A673 (cell line): ENCODE results near the gene TSHR. TPM values are rescaled to one million over a fixed set of nuclear protein-coding genes. Genes with fewer than 3 reads are reported as not detected.
"Not testable (repeated sequence)": the region's sequence is repeated elsewhere in the genome, so short reads cannot be mapped to it uniquely, and the experiment has no call there.

Source experiments
- BruUV-seq: library from RNA; stranded (reverse); fragments of 400-500 nt; replicated peaks from 2 replicates; lab custom pipeline; 2021; lab: Mats Ljungman, UMichigan
- CTCF ChIA-PET: fragments of 300-600 bp; sonication (Branson Sonifier 250); formaldehyde crosslinking; loops from one replicate; lab custom pipeline; 2022; ENCODE audit warnings: antibody characterized with exemption; lab: Charles Lee
- POLR2A ChIA-PET: fragments of 300-600 bp; sonication (Branson Sonifier 250); formaldehyde crosslinking; loops from one replicate; lab custom pipeline; 2022; ENCODE audit warnings: antibody characterized with exemption; ENCODE audit not compliant: low non-redundant PET; lab: Charles Lee
- DNase-seq: peaks from one replicate; pipeline ENCODE4 v3.0.0-alpha.2; 2015; ENCODE audit warnings: low spot score
- H3K27ac ChIP-seq: fragments of 200-600 bp; sonication (generic); 2 replicates; pipeline ENCODE4 v1.5.1; 2016; ENCODE audit warnings: mixed run types, low read depth, mild to moderate bottlenecking, mixed read lengths, antibody characterized with exemption, low read length; ENCODE audit not compliant: poor library complexity, severe bottlenecking
- H3K27me3 ChIP-seq: fragments of 200-600 bp; sonication (generic); replicated peaks from 2 replicates; pipeline ENCODE4 v1.6.1; 2017; ENCODE audit warnings: mixed run types, low read depth, mild to moderate bottlenecking, mixed read lengths, antibody characterized with exemption, low read length; ENCODE audit not compliant: insufficient read depth, poor library complexity
- H3K36me3 ChIP-seq: fragments of 200-600 bp; sonication (generic); 2 replicates; pipeline ENCODE4 v1.6.1; 2016; ENCODE audit warnings: mixed run types, mild to moderate bottlenecking, mixed read lengths, antibody characterized with exemption, low read length; ENCODE audit not compliant: insufficient read depth, poor library complexity, severe bottlenecking
- H3K4me1 ChIP-seq: fragments of 200-600 bp; sonication (generic); 2 replicates; pipeline ENCODE4 v1.6.1; 2017; ENCODE audit warnings: mixed run types, mild to moderate bottlenecking, mixed read lengths, antibody characterized with exemption, low read length; ENCODE audit not compliant: insufficient read depth, poor library complexity, severe bottlenecking
- H3K4me3 ChIP-seq: fragments of 200-600 bp; sonication (generic); 2 replicates; pipeline ENCODE4 v1.5.1; 2016; ENCODE audit warnings: low read depth, mixed run types, mild to moderate bottlenecking, mixed read lengths, low read length; ENCODE audit not compliant: poor library complexity, severe bottlenecking
- H3K9me3 ChIP-seq: fragments of 200-600 bp; sonication (generic); 2 replicates; pipeline ENCODE4 v1.6.1; 2016; ENCODE audit warnings: mixed run types, low read depth, mild to moderate bottlenecking, mixed read lengths, antibody characterized with exemption, low read length; ENCODE audit not compliant: poor library complexity, severe bottlenecking
- CTCF ChIP-seq: fragments of 300-800, 200-600 bp; sonication (generic); conservative IDR thresholded peaks from 2 replicates; pipeline ENCODE4 v1.5.1; 2017; ENCODE audit warnings: low read depth, mild to moderate bottlenecking, antibody characterized with exemption, low read length, moderate library complexity, mixed read lengths
- EZH2 ChIP-seq: fragments of 200-600 bp; sonication (generic); IDR thresholded peaks from 2 replicates; pipeline ENCODE4 v1.6.1; 2017; ENCODE audit warnings: borderline replicate concordance, low read depth, mild to moderate bottlenecking, mixed read lengths, antibody characterized with exemption, low read length; ENCODE audit not compliant: poor library complexity, severe bottlenecking
- intact Hi-C: fragments of 100-400 bp; cut with micrococcal nuclease; formaldehyde crosslinking; loops from one replicate; pipeline ENCODE4 v1.10.0; 2022; ENCODE audit not compliant: unreplicated experiment
- total RNA-seq: library from RNA; stranded (reverse); gene quantifications from 2 replicates; pipeline ENCODE4 v1.2.3, GENCODE V29; 2021

Gene TSHR
- total RNA-seq, 1 experiment from 2014 or later = not detected

- intact Hi-C loops = no loop called here
- no TSS peak for BruUV-seq
- POLR2A ChIA-PET = no interaction called here
Measured at GRCh38 chr14:81105961-81106360, 150.5 kb downstream of the TSHR start.

GRCh38 chr14:81110186-81110585 lies 154.8 kb downstream of the TSHR start:
- Histone ChIP-seq H3K4me1 (no peaks in the 10 kb centered on the region), H3K4me3 (no peak overlapping the region), H3K36me3 (no peaks in the 10 kb centered on the region), H3K27me3 (no peaks in the 10 kb centered on the region), H3K27ac (no peak overlapping the region), H3K9me3 (no peaks in the 10 kb centered on the region)
- TF ChIP-seq EZH2 = no peak
- TF ChIP-seq CTCF = no peak
- no TSS peak for BruUV-seq
- CTCF ChIA-PET = no interaction called here
- intact Hi-C loops = no loop called here
- POLR2A ChIA-PET = no interaction called here
- DNase-seq = no peak

More at GRCh38 chr14:81105961-81106360, 150.5 kb downstream of the TSHR start:
- Histone ChIP-seq H3K4me1 (no peaks in the 10 kb centered on the region), H3K36me3 (no peaks in the 10 kb centered on the region), H3K27ac (no peak overlapping the region), H3K4me3 (no peak overlapping the region), H3K9me3 (no peaks in the 10 kb centered on the region), H3K27me3 (no peaks in the 10 kb centered on the region)
- no peak for TF ChIP-seq EZH2
- no peak for TF ChIP-seq CTCF
- CTCF ChIA-PET = no interaction called here
- no peak for DNase-seq

DNA sequence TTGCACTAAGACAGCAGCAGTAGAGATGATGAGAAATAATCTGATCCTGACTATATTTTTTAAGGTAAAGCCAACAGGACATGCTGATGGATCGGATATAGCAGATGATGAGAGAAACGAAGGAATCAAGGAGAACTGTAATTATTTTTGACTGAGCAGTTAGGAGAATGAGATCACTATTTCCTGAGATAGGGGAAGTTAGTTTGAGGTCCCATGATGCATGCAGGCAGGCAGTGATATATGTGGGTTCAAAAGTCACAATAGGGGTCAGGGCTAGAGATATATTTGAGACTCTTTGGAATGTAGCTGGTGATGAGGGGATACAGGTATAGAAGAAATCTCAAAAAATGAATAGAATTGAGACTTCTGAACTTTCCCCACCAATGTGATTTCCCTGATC lies 157.8 kb downstream of the TSHR start:
- Histone ChIP-seq H3K4me1 (no peaks in the 10 kb centered on the region), H3K27me3 (no peaks in the 10 kb centered on the region), H3K27ac (no peak overlapping the region), H3K9me3 (no peaks in the 10 kb centered on the region), H3K36me3 (no peaks in the 10 kb centered on the region), H3K4me3 (no peak overlapping the region)
- no peak for TF ChIP-seq CTCF
- no peak for TF ChIP-seq EZH2
- no TSS peak for BruUV-seq
- ChIA-PET POLR2A (no interaction called here), CTCF (no interaction called here)
- no peak for DNase-seq
- intact Hi-C loops = no loop called here

DNA sequence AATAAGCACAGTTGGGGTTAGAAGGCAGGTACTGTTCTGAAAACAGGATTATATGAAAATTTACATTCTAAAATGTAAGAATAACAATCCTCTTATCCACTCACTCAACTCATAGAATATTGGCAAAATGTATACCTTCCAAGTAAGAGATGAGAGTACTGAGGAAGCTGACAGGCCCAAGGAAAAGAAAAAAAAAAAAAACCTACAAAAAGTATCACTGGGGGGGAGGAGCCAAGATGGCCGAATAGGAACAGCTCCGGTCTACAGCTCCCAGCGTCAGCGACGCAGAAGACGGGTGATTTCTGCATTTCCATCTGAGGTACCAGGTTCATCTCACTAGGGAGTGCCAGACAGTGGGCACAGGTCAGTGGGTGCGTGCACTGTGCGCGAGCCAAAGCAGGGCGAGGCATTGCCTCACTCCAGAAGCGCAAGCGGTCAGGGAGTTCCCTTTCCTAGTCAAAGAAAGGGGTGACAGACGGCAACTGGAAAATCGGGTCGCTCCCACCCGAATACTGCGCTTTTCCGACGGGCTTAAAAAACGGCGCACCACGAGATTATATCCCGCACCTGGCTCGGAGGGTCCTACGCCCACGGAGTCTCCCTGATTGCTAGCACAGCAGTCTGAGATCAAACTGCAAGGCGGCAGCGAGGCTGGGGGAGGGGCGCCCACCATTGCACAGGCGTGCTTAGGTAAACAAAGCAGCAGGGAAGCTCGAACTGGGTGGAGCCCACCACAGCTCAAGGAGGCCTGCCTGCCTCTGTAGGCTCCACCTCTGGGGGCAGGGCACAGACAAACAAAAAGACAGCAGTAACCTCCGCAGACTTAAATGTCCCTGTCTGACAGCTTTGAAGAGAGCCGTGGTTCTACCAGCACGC lies 158.8 kb downstream of the TSHR start:
- CTCF ChIA-PET = not testable (repeated sequence)

More for the DNA sequence above, 158.8 kb downstream of the TSHR start:
- H3K4me3 ChIP-seq, intact Hi-C loops, H3K9me3 ChIP-seq, POLR2A ChIA-PET, H3K27ac ChIP-seq, BruUV-seq, H3K36me3 ChIP-seq, H3K4me1 ChIP-seq, DNase-seq, H3K27me3 ChIP-seq: not testable (repeated sequence)
